ENCODE data around the gene MS4A14.
"Not testable (repeated sequence)": the region's sequence is repeated elsewhere in the genome, so short reads cannot be mapped to it uniquely, and the experiment has no call there.

MS4A14 gene

DNA sequence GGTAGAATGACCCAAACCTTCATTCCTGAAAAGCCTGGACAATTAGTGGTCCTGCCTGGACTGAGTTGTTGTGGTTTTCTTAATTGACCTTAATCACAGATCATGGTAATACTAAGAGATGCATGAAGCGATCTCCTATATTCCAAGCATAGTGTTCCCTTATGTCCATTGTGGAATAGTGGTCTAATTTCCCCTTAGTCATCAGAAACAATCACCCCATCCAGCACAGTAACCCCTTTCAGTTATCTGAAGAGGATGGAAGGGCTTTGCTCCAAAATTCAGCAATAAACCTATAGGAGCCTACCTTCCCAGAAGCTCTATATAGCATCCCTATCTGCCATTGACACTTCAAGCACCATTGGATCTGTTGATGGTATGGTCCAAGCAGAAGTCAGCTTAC, 26.4 kb downstream of the MS4A14 start:
- TF ChIP-seq CTCF (IDR thresholded peaks at IDR 0.05; ENCODE audit: low read depth, low read length, missing control alignments): no peak
- no peak for DNase-seq (ENCODE audit: low read depth)

DNA sequence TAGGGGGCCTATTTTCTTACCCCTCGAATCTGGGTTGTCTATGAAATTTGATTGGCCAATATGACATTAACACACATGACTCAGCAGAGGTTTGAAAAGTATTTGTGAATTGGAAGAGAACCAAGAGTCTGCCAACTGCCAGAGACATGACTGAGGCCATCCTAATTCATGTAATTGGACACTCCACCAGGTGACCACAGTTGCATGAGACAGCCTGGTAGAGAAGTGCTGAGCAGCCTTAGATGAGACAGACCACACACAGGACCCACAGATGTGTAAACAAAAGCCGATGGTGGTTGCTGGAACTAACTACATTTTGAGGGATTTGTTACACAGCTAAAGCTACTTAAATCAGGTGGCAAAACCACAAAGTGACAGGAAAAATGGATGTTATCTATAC, 32.3 kb downstream of the MS4A14 start:
- no peak overlapping the region for H3K4me3 ChIP-seq (ENCODE audit: low read depth, low read length)
- DNase-seq (ENCODE audit: low read depth): no peak
- TF ChIP-seq CTCF (IDR thresholded peaks at IDR 0.05; ENCODE audit: low read depth, low read length, missing control alignments): no peak

More for the DNA sequence above, 26.4 kb downstream of the MS4A14 start:
- no peak overlapping the region for H3K4me3 ChIP-seq (ENCODE audit: low read depth, low read length)

- H3K4me3 ChIP-seq (ENCODE audit: low read depth, low read length): no peak within 1 kb of the TSS
- TF ChIP-seq CTCF (IDR thresholded peaks at IDR 0.05; ENCODE audit: low read depth, low read length, missing control alignments): no peak
- no peak for DNase-seq (ENCODE audit: low read depth)
Measured at GRCh38 chr11:60429272-60429671, 33.0 kb downstream of the MS4A14 start, which contains the start of gene MS4A5. TSS of gene MS4A5 (plus strand) at chr11:60429572. CDS start at chr11:60429675, 103 bp downstream.

DNA sequence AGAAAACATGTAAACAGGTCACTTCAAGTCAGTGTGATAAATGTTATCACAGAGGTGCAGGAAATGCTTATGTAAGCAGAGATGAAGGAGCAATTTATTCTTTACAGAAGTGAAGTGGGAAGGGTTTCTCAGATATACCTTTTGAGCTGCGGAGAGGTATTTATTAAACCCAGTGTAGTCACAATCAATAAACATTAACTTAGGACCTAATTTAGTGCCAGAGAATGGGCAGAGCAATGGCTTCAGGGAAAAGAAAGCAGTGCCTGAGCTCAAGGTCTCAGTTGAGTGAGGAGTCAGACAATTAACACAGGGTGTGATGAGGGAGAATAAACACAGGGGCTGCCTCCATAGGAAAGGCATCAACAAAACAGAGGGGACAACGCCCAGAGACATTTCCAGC, 35.0 kb downstream of the MS4A14 start:
- DNase-seq (ENCODE audit: low read depth): no peak
- TF ChIP-seq CTCF (IDR thresholded peaks at IDR 0.05; ENCODE audit: low read depth, low read length, missing control alignments): no peak
- no peak overlapping the region for H3K4me3 ChIP-seq (ENCODE audit: low read depth, low read length)

GRCh38 chr11:60433401-60433800, 37.1 kb downstream of the MS4A14 start:
- TF ChIP-seq CTCF (IDR thresholded peaks at IDR 0.05; ENCODE audit: low read depth, low read length, missing control alignments): no peak
- DNase-seq (ENCODE audit: low read depth): no peak
- no peak overlapping the region for H3K4me3 ChIP-seq (ENCODE audit: low read depth, low read length)

DNA sequence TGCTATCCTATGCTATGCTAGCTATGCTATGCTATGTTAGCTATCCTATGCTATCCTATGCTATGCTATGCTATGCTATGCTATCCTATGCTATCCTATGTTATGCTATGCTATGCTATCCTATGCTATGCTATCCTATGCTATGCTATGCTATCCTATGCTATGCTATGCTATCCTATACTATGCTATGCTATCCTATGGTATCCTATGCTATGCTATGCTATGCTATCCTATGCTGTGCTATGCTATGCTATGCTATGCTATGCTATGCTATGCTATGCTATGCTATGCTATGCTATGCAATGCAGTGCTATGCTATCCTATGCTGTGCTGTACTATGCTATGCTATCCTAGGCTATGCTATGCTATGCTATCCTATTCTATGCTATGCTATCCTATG, 50.8 kb downstream of the MS4A14 start:
- no peak for TF ChIP-seq CTCF (IDR thresholded peaks at IDR 0.05; ENCODE audit: low read depth, low read length, missing control alignments)
- no peak for DNase-seq (ENCODE audit: low read depth)
- no peak overlapping the region for H3K4me3 ChIP-seq (ENCODE audit: low read depth, low read length)

- no peak overlapping the region for H3K4me3 ChIP-seq (ENCODE audit: low read depth, low read length)
- TF ChIP-seq CTCF (IDR thresholded peaks at IDR 0.05; ENCODE audit: low read depth, low read length, missing control alignments): no peak
- no peak for DNase-seq (ENCODE audit: low read depth)
Measured at GRCh38 chr11:60447846-60448245, 51.6 kb downstream of the MS4A14 start.

DNA sequence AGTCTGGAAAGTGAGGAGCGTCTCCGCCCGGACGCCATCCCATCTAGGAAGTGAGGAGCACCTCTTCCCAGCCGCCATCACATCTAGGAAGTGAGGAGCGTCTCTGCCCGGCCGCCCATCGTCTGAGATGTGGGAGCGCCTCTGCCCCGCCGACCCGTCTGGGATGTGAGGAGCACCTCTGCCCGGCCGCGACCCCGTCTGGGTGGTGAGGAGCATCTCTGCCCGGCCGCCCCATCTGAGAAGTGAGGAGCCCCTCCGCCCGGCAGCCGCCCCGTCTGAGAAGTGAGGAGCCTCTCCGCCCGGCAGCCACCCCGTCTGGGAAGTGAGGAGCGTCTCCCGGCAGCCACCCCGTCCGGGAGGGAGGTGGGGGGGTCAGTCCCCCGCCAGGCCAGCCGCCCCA, 54.9 kb downstream of the MS4A14 start:
- not testable (repeated sequence) for H3K4me3 ChIP-seq (ENCODE audit: low read depth, low read length)

More for the DNA sequence above, 54.9 kb downstream of the MS4A14 start:
- DNase-seq (ENCODE audit: low read depth): not testable (repeated sequence)
